Lower leg skin (tissue), 4 donors: ENCODE measurements around the gene FUT1. TPM values are rescaled to one million over a fixed set of nuclear protein-coding genes. Genes with fewer than 3 reads are reported as not detected.

Source experiments
- DNase-seq, 2 donors: peaks; one replicate each; pipeline ENCODE4 v3.0.0-alpha.2; 2019; ENCODE audit warnings: low spot score in 2 of 2
- H3K4me3 ChIP-seq: fragments of 200-600 bp; sonication (generic); 2 replicates; pipeline ENCODE4 v1.5.1; 2017; ENCODE audit warnings: mild to moderate bottlenecking, low read depth; ENCODE audit not compliant: poor library complexity, severe bottlenecking
- POLR2A ChIP-seq, 2 donors: fragments of 450-650 bp; IDR thresholded peaks; one replicate each; pipeline ENCODE4 v1.6.1; 2016 to 2017; ENCODE audit warnings: antibody characterized with exemption in 2 of 2, mild to moderate bottlenecking in 1 of 2, moderate library complexity in 1 of 2
- WGBS, 2 donors: methylation state at CpG; one replicate each; pipeline ENCODE4 v1.1.5; 2018; 5-methylcytosine and 5-hydroxymethylcytosine counted together
- intact Hi-C: fragments of 100-400 bp; cut with DNase I; formaldehyde crosslinking; loops from one replicate; pipeline ENCODE4 v1.15.0; 2023; ENCODE audit warnings: low total_unique reads
- total RNA-seq, 4 donors: library from RNA; depleted of rRNA; stranded (reverse); fragments of >200 nt; gene quantifications; one replicate each; pipeline ENCODE4 v1.1.0, GENCODE V29; 2016
- TF ChIP-seq, protein P1 (sequence below), 3 donors: fragments of 450-650 bp; IDR thresholded peaks; one replicate each; pipeline ENCODE4 v1.5.1; 2016; ENCODE audit warnings: antibody characterized with exemption in 3 of 3, mild to moderate bottlenecking in 3 of 3, moderate library complexity in 2 of 3

FUT1 gene
- 1 to 10 TPM; 1.7 to 4.9 (median 3.5) TPM for total RNA-seq

DNA sequence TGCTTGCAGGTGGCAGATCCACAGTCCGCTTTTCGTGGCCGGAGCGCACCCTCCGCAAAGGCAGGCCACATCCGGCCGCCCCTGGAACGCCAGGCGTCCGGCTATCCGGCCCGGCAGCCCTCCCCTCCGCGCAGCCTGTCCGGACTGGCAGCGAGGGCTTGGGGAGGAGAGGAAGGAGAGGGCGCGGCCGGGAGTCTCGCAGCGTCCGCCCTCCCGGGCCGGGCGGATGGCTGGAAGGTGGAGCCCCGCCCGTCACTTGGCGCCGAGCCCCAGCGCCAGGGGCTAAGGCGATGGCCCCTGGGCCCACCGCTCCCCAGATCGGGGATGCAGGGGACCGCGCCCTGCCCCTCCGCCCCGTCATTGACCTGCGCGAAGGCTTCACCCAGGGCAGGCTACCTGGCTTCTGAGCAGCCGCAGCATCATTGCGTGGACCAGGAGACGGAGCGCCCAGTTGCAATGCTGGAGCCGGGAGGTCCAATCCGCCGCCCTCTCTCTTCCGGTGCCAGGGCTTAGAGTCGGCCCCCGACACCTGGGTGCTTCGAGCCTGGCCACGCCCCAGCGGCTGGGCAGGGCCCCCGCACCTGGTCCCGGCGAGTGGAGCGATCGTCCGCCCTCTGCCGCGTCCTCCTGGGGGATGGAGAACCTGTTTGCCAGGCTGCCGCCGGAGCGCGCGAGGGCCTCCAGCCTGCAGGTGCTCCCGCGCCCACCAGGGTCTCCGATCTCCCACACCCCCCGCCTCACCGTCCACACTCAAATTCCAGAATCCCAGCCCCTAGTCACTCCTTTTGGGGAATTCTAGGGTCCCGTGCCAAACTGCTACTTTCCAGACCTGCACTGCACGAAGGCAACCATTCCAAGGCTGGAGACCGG lies at the start of gene FUT1:
Gene FUT1 (minus strand): TSS at position 146 of the 870 bp plus-strand sequence. CDS start 1,360 bp downstream, outside the sequence.
- TF ChIP-seq POLR2A (IDR thresholded peaks at IDR 0.05): no peak
- DNase-seq: peak in 1 of 2 donors; percentile 91
- intact Hi-C loops: no loop called here
- whole genome bisulfite sequencing, 2 donors: 4 to 11% methylated on average over 37 to 48 of the region's 73 CpGs
- H3K4me3 ChIP-seq: peak within 1 kb of the TSS; percentile 11

DNA sequence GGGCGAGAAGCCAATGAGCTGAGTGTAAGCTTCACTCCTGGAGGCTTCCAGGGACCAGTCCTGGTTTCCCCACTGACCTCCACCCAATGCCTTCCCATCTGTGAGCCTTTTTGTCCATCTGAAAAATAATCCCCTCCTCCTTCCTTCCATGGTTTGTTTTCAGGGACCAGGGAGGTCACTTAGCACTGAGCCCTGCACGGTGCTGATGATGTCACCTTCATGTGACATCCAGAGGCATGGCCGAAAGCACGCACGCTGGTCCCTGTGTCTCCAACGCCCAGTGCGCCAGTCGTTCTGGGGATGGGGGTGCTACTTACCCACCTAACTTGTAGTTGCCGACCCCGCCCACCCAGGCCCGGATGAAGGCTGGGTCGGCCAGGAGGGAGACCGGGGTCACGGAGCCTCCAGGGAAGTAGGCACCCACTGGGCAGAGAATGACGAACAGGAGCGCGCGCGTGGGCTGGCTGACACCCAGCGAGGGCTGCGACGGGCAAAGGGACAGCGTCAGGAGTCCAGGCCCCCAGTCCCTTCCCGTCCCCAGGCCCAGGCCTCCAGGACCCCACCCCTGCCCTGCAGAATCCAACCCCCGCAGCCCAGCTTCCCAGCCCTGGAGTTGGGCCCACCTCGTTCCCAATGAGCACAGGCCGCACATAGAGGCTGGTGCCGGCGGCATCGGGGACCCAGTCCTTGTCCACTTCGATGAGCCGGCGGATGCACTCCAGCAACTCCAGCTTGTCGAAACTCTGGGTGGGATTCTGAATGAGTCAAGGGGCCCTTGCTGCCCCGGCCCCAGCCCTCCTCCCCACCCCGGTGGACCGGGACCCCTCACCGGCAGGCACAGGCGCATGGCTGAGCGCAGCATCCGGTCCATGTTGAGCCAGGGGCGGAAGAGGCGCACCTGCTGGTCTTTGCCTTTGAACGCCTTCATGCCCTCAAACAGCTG lies 47.2 kb upstream of the FUT1 start:
- no peak for DNase-seq
- H3K4me3 ChIP-seq: no peak overlapping the region
- intact Hi-C loops: loop anchor here (5.0 kb wide), 1 partner anchor 33 kb away; no protein-coding TSS in a partner anchor
- 91 to 94% methylated on average over 32 to 38 of the region's 44 CpGs for WGBS, 2 donors
- TF ChIP-seq POLR2A (IDR thresholded peaks at IDR 0.05): no peak
- TF ChIP-seq, protein P1, sequence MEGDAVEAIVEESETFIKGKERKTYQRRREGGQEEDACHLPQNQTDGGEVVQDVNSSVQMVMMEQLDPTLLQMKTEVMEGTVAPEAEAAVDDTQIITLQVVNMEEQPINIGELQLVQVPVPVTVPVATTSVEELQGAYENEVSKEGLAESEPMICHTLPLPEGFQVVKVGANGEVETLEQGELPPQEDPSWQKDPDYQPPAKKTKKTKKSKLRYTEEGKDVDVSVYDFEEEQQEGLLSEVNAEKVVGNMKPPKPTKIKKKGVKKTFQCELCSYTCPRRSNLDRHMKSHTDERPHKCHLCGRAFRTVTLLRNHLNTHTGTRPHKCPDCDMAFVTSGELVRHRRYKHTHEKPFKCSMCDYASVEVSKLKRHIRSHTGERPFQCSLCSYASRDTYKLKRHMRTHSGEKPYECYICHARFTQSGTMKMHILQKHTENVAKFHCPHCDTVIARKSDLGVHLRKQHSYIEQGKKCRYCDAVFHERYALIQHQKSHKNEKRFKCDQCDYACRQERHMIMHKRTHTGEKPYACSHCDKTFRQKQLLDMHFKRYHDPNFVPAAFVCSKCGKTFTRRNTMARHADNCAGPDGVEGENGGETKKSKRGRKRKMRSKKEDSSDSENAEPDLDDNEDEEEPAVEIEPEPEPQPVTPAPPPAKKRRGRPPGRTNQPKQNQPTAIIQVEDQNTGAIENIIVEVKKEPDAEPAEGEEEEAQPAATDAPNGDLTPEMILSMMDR (IDR thresholded peaks at IDR 0.05): no peak

DNA sequence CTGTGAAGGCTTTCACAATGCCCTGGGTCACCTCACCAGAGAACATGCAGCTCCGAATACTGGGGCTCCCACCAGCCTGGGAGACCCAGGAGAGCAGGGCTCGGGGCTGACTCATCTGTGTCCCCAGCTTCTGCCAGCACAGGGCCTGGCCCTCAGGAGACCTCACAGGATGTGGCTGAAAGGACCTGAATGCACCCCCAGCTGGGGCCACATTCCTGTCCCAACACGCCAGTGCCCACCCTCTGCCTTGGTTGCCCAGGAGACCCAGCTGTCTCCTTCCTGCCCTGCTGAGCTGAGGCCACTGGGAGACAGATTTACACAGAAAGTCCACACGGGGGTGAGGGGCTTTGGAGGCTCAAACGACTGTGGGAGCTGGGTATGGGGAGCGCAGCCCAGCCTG lies 46.5 kb upstream of the FUT1 start:
- no peak for DNase-seq
- H3K4me3 ChIP-seq: no peak overlapping the region
- no peak for TF ChIP-seq POLR2A (IDR thresholded peaks at IDR 0.05)
- TF ChIP-seq, protein P1 (IDR thresholded peaks at IDR 0.05): no peak
- intact Hi-C loops: loop anchor here (5.0 kb wide), 1 partner anchor 33 kb away; no protein-coding TSS in a partner anchor
- WGBS, 2 donors: 57 to 72% methylated on average over 6 of the region's 6 CpGs

DNA sequence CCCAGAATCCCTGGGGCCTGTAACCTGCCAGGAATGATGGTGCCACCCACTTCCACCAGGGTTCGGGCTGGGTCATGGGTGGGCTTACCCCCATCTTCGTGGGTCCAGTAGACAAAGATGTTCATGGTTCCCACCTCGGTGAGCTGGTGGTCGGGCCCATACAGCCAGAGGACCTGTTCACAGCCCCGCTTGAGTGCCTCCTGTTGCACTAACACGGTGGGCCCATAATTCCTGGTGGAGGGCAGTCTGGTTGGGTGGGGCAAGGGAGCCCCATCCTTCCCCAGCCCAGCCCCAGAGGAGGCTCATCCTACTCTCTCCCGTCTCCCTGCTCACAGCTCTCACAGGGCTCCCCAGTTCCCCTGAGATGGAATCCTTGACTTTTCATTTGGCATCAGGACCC lies 44.7 kb upstream of the FUT1 start:
- intact Hi-C loops: loop anchor here (5.0 kb wide), 1 partner anchor 35 kb away; no protein-coding TSS in a partner anchor
- no peak for DNase-seq
- no peak overlapping the region for H3K4me3 ChIP-seq
- 85 to 94% methylated on average over 5 to 7 of the region's 7 CpGs for WGBS, 2 donors
- TF ChIP-seq, protein P1 (IDR thresholded peaks at IDR 0.05): no peak
- no peak for TF ChIP-seq POLR2A (IDR thresholded peaks at IDR 0.05)

DNA sequence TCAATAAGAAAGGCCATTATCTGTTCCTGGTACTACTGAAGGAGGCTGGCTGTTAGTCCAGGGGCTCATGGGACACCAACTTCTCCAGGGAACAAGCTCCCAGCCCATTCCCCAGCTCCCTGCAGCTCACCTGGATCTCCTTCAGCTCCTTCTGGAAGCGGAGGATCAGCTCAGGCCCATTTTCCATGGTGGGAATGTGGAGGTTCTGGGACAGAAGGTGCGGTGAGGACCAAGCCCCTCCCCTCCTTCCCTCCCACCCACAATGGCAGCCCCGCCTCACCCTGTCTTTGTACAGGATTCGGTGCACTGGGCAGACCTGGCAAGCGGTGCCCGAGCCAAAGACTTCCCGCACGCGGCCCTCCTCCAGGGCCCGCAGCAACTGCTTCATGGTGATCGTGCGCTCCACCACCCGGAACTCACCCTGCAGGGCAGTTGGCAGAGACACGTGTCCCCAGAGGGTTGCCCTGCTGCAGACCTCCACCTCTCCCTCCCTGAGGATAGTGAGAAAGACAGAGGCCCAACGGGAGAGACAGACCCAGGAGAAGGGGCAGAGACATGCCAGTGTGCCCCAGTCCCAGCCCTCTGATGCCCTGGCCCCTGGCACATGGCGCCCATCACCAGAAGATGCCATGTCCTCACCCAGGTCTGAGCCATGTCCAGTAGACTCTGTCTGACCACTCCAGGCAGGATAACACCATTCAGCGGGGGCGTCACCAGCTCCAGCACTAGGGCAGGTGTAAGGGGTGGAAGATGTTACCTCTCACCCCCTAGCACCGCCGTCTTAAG lies 44.0 kb upstream of the FUT1 start:
- intact Hi-C loops: loop anchor here (5.0 kb wide), 1 partner anchor 36 kb away; no protein-coding TSS in a partner anchor
- no peak for TF ChIP-seq POLR2A (IDR thresholded peaks at IDR 0.05)
- TF ChIP-seq, protein P1 (IDR thresholded peaks at IDR 0.05): no peak
- H3K4me3 ChIP-seq: no peak overlapping the region
- DNase-seq: no peak
- 81 to 88% methylated on average over 19 to 20 of the region's 20 CpGs for WGBS, 2 donors
